Measurements from ENCODE around the gene ITPR1.

Gene ITPR1

DNA sequence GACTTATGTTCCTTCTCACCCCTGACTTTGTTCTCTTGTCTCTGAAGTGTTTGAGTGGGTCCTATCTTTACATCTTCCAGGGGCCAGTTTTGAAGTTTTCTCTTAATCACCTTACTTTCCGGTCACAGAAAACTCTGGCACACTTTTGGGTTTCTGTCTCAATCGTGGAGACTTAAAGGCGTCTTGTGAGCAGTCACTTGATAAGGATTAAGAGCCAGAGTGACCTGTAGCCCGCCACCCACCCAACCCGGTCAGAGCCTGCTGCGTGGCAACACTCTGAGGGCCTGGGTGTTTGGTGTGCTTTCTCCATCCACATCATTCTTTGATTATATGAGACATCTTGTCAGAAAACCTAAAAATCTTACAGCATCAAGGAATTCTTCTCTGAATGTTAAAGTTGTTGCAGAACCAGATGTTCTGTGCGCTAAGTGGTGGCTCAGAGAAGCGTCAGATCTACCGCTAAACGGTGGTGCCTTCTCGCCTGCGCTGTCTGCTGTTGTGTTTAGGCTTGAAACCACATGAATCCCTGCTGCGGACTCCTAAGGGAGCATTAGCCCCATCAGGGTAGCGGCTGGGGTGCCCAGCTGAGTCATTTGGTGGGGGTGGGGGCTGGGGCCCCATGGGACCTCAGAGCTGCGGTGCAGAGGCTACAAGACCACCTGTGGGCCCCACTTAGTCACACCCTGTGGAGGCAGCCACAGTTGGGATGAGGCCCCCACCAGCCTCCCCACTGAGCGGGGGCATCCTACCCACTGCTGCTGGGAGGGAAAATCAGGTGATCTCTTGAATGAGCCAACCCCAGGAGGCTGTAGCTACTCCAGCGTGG lies 327.4 kb downstream of the ITPR1 start:
- peak; percentile 80 for DNase-seq

DNA sequence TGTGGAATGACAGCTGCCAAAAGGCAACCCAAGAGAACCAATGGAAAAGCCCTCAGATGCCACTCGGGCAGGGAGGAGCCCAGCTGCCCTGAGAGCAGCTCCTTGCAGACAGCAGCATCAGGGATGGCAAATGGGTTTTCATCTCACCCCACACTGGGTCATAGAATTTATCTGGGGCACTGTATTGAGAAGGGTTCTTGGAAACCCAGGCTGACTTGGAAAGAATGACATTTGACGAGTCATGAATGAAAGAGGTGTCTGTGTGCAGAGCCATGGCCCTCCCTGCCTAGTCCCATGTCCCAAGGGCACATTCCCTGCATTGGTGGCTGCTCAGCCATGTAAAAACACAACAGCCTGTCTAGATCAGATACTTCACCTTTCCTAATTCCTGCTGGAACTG lies 328.2 kb downstream of the ITPR1 start:
- peak; percentile 56 for DNase-seq

DNA sequence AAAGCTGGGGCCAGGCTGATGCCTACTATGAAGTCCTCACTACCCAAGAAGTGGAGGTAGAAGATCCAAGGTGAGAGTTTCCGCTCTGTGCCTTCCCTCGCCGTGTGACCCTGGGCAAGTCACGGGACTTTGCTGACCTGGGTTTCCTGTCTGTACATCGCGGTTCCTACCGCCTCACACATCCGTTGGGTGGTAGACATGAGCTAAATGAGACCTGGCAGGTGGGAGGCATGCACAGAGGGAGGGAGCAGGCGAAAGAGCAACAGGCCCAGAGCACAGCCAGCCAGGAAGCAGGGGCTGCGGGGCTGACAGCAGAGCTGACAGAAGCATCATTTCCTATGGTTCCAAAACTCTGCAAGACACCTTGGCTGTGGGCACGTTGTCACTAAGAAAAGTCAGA lies 328.8 kb downstream of the ITPR1 start:
- peak; percentile 85 for DNase-seq

- DNase-seq, result no peak
These were observed 329.4 kb downstream of the ITPR1 start for GRCh38 chr3:4822568-4822967.

GRCh38 chr3:4823385-4823784 lies 330.2 kb downstream of the ITPR1 start:
- DNase-seq, result no peak

DNA sequence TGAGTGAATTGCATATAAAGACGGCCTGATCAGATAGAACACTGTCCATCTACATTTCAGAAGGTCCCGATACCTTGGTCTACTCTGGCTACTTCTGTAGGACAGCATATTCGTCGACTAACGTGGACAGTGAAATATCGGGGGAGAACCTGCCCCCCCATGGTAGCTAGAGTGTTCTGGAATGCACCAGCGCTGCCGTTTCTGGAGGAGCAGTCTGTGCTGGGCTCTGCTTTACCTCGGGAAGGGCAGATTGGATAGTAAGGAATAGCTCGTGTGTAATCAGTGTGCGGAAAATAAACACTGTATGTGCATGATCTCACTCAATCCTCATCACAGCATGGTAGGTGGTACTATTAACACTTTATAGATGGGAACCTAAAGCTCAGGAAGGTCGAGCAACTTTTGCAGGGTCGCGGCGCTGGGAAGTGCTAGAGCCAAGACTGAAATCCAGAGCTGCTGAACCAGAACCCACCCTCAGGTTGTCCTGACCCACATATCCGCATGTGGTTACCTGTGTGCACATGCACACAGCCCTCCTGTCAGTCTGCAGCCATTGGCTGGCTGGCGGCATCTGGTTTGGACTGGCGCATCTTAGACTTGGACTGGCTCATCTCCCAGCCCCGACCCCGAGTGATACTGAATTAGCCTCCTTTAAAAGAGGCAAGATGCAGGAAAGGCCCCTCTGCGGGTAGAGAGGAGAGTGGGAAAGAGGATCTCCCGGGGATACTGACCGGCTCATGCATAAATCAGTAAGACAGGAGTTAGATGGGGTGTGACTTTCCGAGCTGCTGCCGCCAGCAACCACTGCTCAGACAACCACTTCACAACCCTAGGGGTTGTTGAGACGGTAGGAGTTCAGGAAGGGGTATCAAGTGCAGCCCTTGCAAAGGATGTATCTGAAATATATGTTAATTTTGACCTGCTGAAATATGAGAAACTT lies 331.1 kb downstream of the ITPR1 start:
- DNase-seq, result no peak

GRCh38 chr3:4824926-4825325 lies 331.8 kb downstream of the ITPR1 start:
- no peak for DNase-seq

- no peak for DNase-seq
These were observed 332.5 kb downstream of the ITPR1 start for GRCh38 chr3:4825436-4826236.

- no peak for DNase-seq
These were observed 333.3 kb downstream of the ITPR1 start for GRCh38 chr3:4826237-4827100.

DNA sequence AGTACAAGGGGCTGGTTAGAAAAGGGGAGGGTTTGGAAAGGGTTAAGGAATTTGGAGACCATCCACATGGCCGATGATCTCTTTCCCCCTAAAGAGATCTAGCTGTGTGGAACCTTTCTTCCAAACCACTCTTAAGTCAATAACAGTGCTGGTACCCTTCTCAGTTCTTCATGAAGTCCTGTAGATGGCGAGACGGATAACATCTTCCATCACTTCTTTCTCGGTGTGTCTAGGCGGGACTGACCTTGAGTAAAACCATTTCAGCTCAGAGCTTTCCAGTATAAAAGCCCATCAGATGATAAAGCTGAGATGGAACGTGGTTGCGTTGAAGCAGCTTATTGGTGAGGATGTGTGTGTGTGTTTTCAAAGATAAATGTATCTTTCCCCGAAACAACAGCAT lies 334.6 kb downstream of the ITPR1 start:
- DNase-seq, result no peak

- DNase-seq, result no peak
These were observed 335.3 kb downstream of the ITPR1 start for GRCh38 chr3:4828279-4829030.

GRCh38 chr3:4829031-4829394 lies 335.9 kb downstream of the ITPR1 start:
- DNase-seq, result no peak

GRCh38 chr3:4830586-4830914 lies 337.4 kb downstream of the ITPR1 start:
- DNase-seq, result no peak

DNA sequence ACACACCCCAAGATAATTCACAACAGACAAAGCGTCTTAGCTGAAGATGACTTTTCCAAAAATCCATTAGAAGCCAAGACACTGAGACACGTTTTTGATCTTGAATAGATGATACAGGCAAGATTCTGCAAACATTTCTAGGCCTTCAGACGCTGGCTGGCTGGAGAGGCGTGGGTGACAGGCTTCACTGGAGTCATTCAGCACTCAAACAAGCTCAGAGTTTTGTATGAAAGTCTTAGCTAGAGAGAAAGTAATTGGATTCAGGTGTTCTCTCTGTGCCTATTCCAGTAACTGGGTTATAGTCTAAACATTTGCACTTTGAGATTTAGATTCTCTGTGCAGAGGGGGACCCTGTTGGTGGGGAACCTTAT lies 338.4 kb downstream of the ITPR1 start:
- no peak for DNase-seq

GRCh38 chr3:4833471-4833870 lies 340.3 kb downstream of the ITPR1 start:
- no peak for DNase-seq

- DNase-seq, result peak; percentile 85
These were observed 341.3 kb downstream of the ITPR1 start for GRCh38 chr3:4834403-4834866.

GRCh38 chr3:4835616-4836043 lies 342.5 kb downstream of the ITPR1 start:
- DNase-seq, result no peak

GRCh38 chr3:4836516-4836915 lies 343.4 kb downstream of the ITPR1 start:
- no peak for DNase-seq

GRCh38 chr3:4837374-4837930 lies 344.3 kb downstream of the ITPR1 start:
- no peak for DNase-seq

DNA sequence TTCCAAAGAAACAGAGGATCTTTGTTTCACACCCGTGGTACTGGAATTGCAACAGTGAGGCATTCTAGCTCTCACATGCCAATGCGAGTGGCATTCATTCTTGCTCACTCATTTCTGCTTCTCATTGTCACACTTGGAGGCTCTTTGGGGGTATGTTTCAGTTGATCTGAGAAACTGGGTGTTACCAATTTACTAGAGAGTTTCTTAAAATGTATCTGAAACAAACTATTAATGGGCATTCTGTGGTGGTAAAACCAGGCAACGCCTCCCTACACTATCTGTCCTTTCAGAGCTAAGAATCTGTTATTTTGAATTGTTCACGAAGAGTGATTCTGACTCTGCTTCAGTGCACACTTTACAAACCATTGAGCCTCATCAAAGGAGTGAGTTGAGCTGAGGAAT lies 345.5 kb downstream of the ITPR1 start:
- no peak for DNase-seq

- DNase-seq, result no peak
These were observed 346.1 kb downstream of the ITPR1 start for GRCh38 chr3:4839278-4839677.
